ENCODE results near the gene GAGE2A.
"Not testable (repeated sequence)": the region's sequence is repeated elsewhere in the genome, so short reads cannot be mapped to it uniquely, and the experiment has no call there.

Gene GAGE2A

GRCh38 chrX:49589196-49589595 is at the start of gene GAGE2A:
TSS of gene GAGE2A (plus strand) at chrX:49589496. CDS start at chrX:49590651, 1,155 bp downstream.
- H3K27me3 ChIP-seq (replicated peaks; ENCODE audit: control insufficient read depth, insufficient read depth, low read length); H3K4me1 ChIP-seq (ENCODE audit: control insufficient read depth, insufficient read depth, low read length); H3K9ac ChIP-seq (ENCODE audit: low read length); H3K9me3 ChIP-seq (ENCODE audit: control insufficient read depth, low read length); H3K4me3 ChIP-seq (ENCODE audit: low read length); H3K36me3 ChIP-seq (ENCODE audit: control insufficient read depth, insufficient read depth, low read length, severe bottlenecking); DNase-seq (ENCODE audit: low read depth): not testable (repeated sequence)

- not testable (repeated sequence) for H3K9me3 ChIP-seq (ENCODE audit: control insufficient read depth, low read length); H3K4me1 ChIP-seq (ENCODE audit: control insufficient read depth, insufficient read depth, low read length); H3K27me3 ChIP-seq (replicated peaks; ENCODE audit: control insufficient read depth, insufficient read depth, low read length); H3K36me3 ChIP-seq (ENCODE audit: control insufficient read depth, insufficient read depth, low read length, severe bottlenecking); DNase-seq (ENCODE audit: low read depth); H3K4me3 ChIP-seq (ENCODE audit: low read length); H3K9ac ChIP-seq (ENCODE audit: low read length)
Observed at GRCh38 chrX:49541433-49541832, 47.9 kb upstream of the GAGE2A start, which contains the start of gene GAGE12D. TSS of gene GAGE12D (plus strand) at chrX:49541733. CDS start at chrX:49542888, 1,155 bp downstream.

GRCh38 chrX:49550989-49551388 is 38.3 kb upstream of the GAGE2A start, which contains the start of gene GAGE12E:
TSS of gene GAGE12E (plus strand) at chrX:49551289. CDS start at chrX:49552444, 1,155 bp downstream.
- H3K36me3 ChIP-seq (ENCODE audit: control insufficient read depth, insufficient read depth, low read length, severe bottlenecking); H3K4me3 ChIP-seq (ENCODE audit: low read length); H3K4me1 ChIP-seq (ENCODE audit: control insufficient read depth, insufficient read depth, low read length): not testable (repeated sequence)

GRCh38 chrX:49560542-49560941 is 28.8 kb upstream of the GAGE2A start, which contains the start of gene GAGE12F:
TSS of gene GAGE12F (plus strand) at chrX:49560842. CDS start at chrX:49561997, 1,155 bp downstream.
- H3K9ac ChIP-seq (ENCODE audit: low read length); H3K4me1 ChIP-seq (ENCODE audit: control insufficient read depth, insufficient read depth, low read length); H3K9me3 ChIP-seq (ENCODE audit: control insufficient read depth, low read length): not testable (repeated sequence)

More at GRCh38 chrX:49550989-49551388, 38.3 kb upstream of the GAGE2A start, which contains the start of gene GAGE12E:
- not testable (repeated sequence) for H3K9me3 ChIP-seq (ENCODE audit: control insufficient read depth, low read length); H3K27me3 ChIP-seq (replicated peaks; ENCODE audit: control insufficient read depth, insufficient read depth, low read length); H3K9ac ChIP-seq (ENCODE audit: low read length); DNase-seq (ENCODE audit: low read depth)

GRCh38 chrX:49568728-49569127 is 20.6 kb upstream of the GAGE2A start:
- H3K4me1 ChIP-seq (ENCODE audit: control insufficient read depth, insufficient read depth, low read length); H3K27me3 ChIP-seq (replicated peaks; ENCODE audit: control insufficient read depth, insufficient read depth, low read length); H3K4me3 ChIP-seq (ENCODE audit: low read length); H3K9ac ChIP-seq (ENCODE audit: low read length); DNase-seq (ENCODE audit: low read depth); H3K36me3 ChIP-seq (ENCODE audit: control insufficient read depth, insufficient read depth, low read length, severe bottlenecking); H3K9me3 ChIP-seq (ENCODE audit: control insufficient read depth, low read length): not testable (repeated sequence)

More at GRCh38 chrX:49560542-49560941, 28.8 kb upstream of the GAGE2A start, which contains the start of gene GAGE12F:
- not testable (repeated sequence) for H3K4me3 ChIP-seq (ENCODE audit: low read length); H3K36me3 ChIP-seq (ENCODE audit: control insufficient read depth, insufficient read depth, low read length, severe bottlenecking); DNase-seq (ENCODE audit: low read depth); H3K27me3 ChIP-seq (replicated peaks; ENCODE audit: control insufficient read depth, insufficient read depth, low read length)

- H3K4me1 ChIP-seq (ENCODE audit: control insufficient read depth, insufficient read depth, low read length); H3K9ac ChIP-seq (ENCODE audit: low read length); DNase-seq (ENCODE audit: low read depth); H3K27me3 ChIP-seq (replicated peaks; ENCODE audit: control insufficient read depth, insufficient read depth, low read length); H3K9me3 ChIP-seq (ENCODE audit: control insufficient read depth, low read length); H3K4me3 ChIP-seq (ENCODE audit: low read length); H3K36me3 ChIP-seq (ENCODE audit: control insufficient read depth, insufficient read depth, low read length, severe bottlenecking): not testable (repeated sequence)
Observed at GRCh38 chrX:49569152-49569551, 20.1 kb upstream of the GAGE2A start.

GRCh38 chrX:49570100-49570499 is 19.2 kb upstream of the GAGE2A start, which contains the start of gene GAGE12G:
TSS of gene GAGE12G (plus strand) at chrX:49570400. CDS start at chrX:49571555, 1,155 bp downstream.
- H3K9ac ChIP-seq (ENCODE audit: low read length); H3K9me3 ChIP-seq (ENCODE audit: control insufficient read depth, low read length); H3K27me3 ChIP-seq (replicated peaks; ENCODE audit: control insufficient read depth, insufficient read depth, low read length); H3K4me3 ChIP-seq (ENCODE audit: low read length); H3K4me1 ChIP-seq (ENCODE audit: control insufficient read depth, insufficient read depth, low read length); DNase-seq (ENCODE audit: low read depth); H3K36me3 ChIP-seq (ENCODE audit: control insufficient read depth, insufficient read depth, low read length, severe bottlenecking): not testable (repeated sequence)

- not testable (repeated sequence) for H3K4me1 ChIP-seq (ENCODE audit: control insufficient read depth, insufficient read depth, low read length); H3K9ac ChIP-seq (ENCODE audit: low read length); H3K9me3 ChIP-seq (ENCODE audit: control insufficient read depth, low read length)
Observed at GRCh38 chrX:49579649-49580048, 9.6 kb upstream of the GAGE2A start, which contains the start of gene GAGE12H. TSS of gene GAGE12H (plus strand) at chrX:49579949. CDS start at chrX:49581104, 1,155 bp downstream.

GRCh38 chrX:49589769-49590478 is 628 bp downstream of the GAGE2A start:
- H3K4me3 ChIP-seq (ENCODE audit: low read length); DNase-seq (ENCODE audit: low read depth); H3K27me3 ChIP-seq (replicated peaks; ENCODE audit: control insufficient read depth, insufficient read depth, low read length); H3K36me3 ChIP-seq (ENCODE audit: control insufficient read depth, insufficient read depth, low read length, severe bottlenecking); H3K9me3 ChIP-seq (ENCODE audit: control insufficient read depth, low read length); H3K9ac ChIP-seq (ENCODE audit: low read length); H3K4me1 ChIP-seq (ENCODE audit: control insufficient read depth, insufficient read depth, low read length): not testable (repeated sequence)

More at GRCh38 chrX:49579649-49580048, 9.6 kb upstream of the GAGE2A start, which contains the start of gene GAGE12H:
- H3K4me3 ChIP-seq (ENCODE audit: low read length); H3K36me3 ChIP-seq (ENCODE audit: control insufficient read depth, insufficient read depth, low read length, severe bottlenecking); DNase-seq (ENCODE audit: low read depth); H3K27me3 ChIP-seq (replicated peaks; ENCODE audit: control insufficient read depth, insufficient read depth, low read length): not testable (repeated sequence)

GRCh38 chrX:49590488-49590887 is 1.2 kb downstream of the GAGE2A start:
- not testable (repeated sequence) for H3K9me3 ChIP-seq (ENCODE audit: control insufficient read depth, low read length); DNase-seq (ENCODE audit: low read depth); H3K4me1 ChIP-seq (ENCODE audit: control insufficient read depth, insufficient read depth, low read length); H3K9ac ChIP-seq (ENCODE audit: low read length); H3K36me3 ChIP-seq (ENCODE audit: control insufficient read depth, insufficient read depth, low read length, severe bottlenecking); H3K4me3 ChIP-seq (ENCODE audit: low read length); H3K27me3 ChIP-seq (replicated peaks; ENCODE audit: control insufficient read depth, insufficient read depth, low read length)

- H3K27me3 ChIP-seq (replicated peaks; ENCODE audit: control insufficient read depth, insufficient read depth, low read length); H3K4me3 ChIP-seq (ENCODE audit: low read length); H3K9me3 ChIP-seq (ENCODE audit: control insufficient read depth, low read length); H3K4me1 ChIP-seq (ENCODE audit: control insufficient read depth, insufficient read depth, low read length); DNase-seq (ENCODE audit: low read depth); H3K9ac ChIP-seq (ENCODE audit: low read length); H3K36me3 ChIP-seq (ENCODE audit: control insufficient read depth, insufficient read depth, low read length, severe bottlenecking): not testable (repeated sequence)
Observed at GRCh38 chrX:49598720-49599119, 9.4 kb downstream of the GAGE2A start, which contains the start of gene GAGE1. TSS of gene GAGE1 (plus strand) at chrX:49599020. CDS start at chrX:49600175, 1,155 bp downstream.
